Kidney tubule cell (primary cell): Measurements from ENCODE around the gene UBA52.

Source experiments
- DNase-seq: peaks from one replicate; pipeline ENCODE4 v3.0.0-alpha.2; 2018; ENCODE audit warnings: low spot score

Gene UBA52

DNA sequence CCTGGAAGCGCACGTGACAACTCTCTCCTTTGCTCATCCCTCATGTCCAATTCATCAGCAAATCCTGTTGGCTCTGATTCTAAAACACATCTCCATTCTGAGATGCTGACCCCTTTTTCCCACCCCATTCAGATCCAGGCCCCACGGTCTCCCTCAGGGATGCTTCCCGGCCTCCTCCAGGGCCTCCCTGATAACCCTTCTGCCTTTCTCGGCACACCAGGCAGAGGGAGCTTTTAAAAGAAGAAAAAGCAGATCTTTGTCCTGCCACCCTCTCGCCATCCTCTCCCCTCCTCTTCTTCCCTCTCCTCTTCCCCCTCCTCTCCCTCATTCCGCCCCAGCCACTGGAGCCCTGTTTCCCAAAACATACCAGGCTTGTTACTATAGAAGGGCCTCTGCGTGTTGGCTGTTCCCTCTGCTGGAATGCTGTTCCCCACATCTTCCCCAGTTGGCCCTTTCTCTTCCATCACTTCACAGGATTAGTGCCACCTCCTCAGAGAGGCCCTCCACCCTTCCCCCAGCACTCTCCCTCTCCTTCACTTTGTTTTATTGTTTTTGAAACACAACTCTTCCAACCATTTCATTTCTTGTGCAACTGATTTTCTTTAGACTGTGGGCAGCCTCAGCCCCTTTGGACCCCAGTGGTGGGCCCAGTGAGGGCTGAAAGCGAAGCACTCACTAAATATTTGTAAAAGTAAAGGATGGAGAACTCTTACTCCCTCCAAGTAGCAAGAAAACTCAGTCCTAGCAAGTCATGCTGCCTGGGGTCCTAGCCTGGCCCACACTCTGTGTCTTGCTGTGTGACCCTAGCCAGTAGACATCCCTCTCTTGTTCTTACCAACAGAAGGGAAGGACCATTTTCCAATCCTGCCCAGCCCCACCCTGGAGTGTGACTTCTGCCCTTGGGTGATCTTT is 37.4 kb downstream of the UBA52 start:
- DNase-seq = no peak

DNA sequence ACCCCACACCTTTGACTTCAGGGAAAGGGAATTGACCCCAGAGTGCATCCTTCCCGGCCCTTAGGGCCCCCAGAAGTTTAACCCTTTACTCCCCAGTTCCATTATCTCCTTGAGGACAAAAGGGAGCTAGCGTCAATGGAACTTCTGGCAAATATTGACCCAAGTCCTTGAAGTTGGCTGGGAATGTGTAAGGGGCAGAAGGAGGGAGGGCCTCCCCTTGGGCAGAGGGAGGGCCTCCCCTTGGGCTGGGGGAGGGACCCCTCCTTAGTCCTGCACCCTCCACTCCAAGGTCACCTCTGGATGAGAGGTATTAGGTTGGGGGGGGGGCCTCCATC is 38.0 kb downstream of the UBA52 start:
- DNase-seq = no peak

DNA sequence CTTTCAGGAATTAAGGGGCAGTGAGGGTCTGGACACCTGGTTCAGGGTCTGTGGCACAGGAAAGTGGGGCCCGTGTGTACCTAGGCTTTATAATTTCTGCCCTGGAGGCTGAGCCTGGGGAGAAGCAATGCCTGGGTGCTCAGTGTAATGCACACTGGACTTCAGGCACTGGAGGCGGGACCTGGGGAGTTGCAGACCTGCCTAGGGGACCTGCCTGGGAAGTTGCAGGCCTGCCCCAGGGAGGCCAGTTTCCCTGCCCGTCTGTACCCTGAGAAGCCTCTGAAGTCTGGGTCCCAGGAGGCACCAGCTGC is 38.5 kb downstream of the UBA52 start:
- DNase-seq = no peak

DNA sequence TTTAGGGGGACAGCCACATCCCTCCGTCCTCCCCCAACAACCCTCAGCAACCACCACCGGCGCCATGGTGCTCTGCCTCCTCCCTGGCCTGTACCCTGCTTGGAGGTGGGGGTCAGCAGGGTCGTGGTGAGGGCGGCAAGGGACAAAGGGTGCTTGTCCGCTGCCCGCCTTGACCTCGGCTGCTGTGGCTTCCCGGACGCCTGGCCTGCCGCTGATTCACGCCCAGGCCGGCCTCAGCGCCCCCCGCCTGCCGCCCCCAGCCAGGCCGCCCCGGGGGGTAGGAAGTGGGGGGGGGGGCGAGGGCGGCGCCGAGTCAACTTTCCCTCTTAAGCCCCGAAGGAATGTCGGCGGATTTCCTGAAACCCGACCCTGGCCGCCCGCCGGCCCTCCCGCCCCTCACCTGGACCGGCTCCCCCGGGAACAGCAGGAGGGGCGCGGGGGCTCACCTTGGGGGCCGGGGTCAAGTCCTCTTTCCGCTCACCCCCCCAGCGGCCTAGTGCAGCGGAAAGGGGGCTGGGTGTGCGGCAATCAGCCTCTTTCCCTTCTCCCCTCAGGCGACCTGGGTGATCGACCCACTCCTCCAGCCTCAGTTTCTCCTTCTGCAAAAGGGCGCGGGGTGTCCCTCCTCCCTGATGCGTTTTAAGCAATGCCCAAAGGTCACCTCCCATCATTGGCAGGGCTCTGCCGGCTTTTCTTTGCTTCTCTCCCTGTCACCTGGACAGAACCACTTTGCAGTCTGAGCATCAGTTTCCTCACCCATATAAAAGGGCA is 39.1 kb downstream of the UBA52 start:
- DNase-seq = no peak

DNA sequence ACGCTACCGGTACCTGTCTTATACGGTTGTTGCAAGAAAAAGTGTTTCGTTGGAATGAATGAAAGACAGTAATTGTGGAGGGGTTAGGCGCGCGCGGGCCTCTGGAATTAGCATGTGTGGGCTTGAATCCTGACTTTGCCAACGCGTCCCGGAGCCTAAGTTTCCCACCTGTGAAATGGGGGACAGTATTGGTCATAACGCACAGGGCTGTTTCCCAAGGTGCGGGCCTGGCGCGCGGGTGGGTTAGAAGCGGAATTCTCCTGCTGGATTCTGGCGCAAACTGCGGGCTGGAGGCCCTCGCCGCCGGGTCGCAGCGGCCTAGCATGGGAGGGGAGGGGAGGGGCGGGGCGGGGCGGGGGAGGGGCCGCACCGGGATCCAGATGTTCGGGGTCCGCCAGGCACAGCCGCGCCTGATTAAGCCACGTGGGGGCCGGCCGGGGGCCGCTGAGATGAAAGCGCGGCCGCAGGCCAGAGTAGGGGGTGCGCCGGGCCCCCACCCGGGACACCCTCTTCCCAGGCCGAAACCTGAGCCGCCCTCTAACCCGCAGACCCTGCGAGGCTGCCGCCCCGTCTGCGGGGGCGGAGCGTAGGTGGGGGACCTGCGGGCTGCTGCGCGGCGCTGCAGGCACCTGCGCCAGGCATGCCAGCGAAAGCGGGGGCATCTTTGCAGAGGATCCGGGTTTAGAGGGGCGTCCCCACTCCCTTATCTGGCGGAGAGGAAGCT is 39.8 kb downstream of the UBA52 start:
- DNase-seq = no peak

DNA sequence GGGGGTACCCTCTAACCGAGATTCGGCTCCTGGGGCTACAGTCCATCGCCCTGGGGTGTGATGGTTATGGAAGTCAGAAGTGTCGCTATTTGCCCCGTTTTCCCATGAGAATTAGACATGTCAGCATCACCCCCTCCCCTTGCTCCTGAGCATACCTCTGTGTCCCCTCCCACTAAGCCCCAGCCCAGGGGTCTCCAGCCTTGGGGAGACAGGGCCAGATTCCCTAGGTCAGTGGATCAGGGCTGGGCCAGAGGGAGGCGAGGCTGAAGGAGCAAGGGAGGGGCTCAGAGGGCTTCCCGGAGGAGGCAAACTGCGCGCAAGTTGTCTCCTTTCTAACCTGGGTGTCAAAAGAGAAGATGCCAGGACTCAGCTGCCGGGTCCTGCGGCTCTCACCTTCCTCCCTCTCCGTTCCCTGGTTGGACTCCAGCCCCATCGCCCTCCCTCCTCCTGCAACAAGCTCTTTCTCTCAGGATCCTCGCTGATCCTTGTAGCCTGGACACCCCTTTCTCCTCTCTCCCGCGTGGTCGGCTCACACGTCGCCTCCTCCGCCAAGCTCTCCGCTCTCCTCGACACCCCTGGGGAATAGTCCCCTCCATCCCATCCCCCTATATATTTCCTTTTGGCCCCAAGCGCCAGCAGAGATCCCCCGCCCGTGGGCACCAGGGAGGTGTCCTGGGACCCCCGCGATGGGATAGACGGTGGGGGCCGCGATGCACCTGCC is 40.6 kb downstream of the UBA52 start:
- no peak for DNase-seq

DNA sequence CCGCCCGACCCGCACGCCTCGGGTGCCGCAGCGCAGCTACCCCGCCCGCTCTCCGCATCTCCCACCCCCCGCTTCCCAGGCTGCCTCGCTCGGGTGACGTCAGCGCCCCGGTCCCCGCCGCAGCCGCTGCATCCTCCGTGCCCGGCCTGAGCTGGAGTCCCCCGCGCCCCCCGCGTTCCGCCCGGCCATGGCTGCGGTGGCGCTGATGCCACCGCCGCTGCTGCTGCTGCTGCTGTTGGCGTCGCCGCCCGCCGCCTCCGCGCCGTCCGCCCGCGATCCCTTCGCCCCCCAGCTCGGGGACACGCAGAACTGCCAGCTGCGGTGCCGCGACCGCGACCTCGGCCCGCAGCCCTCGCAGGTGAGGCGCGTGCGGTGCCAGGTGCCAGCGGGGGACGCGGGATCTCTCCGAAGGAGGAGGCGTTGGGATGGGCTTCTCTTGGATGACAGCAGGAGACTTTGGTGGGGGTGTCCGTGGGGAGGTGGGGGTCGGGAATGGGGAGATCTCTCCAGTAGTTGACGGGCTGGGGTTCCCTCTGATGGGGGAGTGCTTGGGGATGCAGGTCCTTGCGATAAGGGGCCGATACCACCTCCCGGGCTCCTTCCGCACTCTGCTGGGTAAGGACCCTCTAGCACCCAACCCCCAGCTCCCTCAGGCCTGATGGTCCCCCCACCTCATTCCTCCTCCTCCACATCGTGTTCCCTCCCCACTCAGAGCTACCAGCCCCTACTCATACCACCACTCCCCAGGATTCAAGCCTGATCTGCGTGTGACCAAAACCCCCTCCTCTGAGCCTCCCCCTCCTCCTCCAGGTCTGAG is 41.3 kb downstream of the UBA52 start, which contains the start of gene TMEM59L:
TSS of gene TMEM59L (plus strand) at position 99 of the 817 bp plus-strand sequence. CDS start at position 188, 89 bp downstream.
- no peak for DNase-seq

DNA sequence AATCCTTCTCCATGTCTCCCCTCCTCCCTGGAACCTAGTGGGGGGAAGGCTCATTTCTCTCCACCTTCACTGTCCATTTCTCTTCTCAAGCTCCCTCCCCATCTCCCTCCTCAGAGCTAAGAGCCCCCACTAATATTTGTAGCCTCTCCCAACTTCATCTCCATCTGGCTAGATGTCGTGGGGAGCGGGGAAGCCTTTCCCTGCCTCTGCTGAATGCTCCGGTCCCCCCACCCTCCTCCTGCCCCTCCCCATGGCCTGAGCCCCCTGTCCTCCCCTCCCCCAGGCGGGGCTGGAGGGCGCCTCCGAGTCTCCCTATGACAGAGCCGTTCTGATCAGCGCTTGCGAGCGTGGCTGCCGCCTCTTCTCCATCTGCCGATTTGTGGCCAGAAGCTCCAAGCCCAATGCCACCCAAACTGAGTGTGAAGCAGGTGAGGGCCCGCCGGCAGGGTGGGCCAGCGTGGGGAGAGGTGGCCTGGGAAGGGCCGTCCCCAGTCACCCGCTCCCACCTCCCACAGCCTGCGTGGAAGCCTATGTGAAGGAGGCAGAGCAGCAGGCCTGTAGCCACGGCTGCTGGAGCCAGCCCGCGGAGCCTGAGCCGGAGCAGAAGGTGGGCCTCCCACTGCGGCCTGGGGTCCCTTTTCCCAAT is 42.1 kb downstream of the UBA52 start:
- DNase-seq = no peak

DNA sequence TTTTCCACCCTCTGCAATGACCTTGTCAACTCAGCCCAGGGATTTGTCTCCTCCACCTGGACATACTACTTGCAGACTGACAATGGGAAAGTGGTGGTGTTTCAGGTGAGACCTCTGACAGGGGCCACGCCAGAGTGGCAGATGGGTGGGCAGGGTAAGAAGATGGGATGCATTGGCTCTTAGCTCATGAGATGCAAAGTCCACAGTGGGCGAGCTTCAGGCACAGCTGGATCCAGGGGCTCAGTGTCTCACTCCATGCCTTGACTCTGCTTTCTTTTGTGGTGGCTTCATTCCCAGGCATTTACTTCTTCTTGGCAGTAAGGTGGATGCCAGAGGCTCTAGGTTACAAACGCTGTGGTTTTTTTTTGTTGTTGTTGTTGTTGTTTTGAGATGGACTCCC is 44.4 kb downstream of the UBA52 start:
- DNase-seq = no peak

DNA sequence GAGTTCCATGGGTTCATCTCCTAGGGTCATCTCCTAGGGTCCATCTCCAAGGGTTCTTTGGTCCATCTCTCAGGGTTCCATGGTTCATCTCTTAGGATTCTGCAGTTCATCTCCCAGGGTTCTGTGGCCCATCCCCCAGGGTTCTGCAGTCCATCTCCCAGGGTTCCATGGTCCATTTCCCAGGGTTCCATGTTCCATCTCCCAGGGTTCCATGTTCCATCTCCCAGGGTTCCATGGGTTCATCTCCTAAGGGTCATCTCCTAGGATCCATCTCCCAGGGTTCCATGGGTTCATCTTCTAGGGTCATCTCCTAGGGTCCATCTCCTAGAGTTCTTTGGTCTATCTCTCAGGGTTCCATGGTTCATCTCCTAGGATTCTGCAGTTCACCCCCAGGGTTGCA is 45.9 kb downstream of the UBA52 start:
- no peak for DNase-seq

DNA sequence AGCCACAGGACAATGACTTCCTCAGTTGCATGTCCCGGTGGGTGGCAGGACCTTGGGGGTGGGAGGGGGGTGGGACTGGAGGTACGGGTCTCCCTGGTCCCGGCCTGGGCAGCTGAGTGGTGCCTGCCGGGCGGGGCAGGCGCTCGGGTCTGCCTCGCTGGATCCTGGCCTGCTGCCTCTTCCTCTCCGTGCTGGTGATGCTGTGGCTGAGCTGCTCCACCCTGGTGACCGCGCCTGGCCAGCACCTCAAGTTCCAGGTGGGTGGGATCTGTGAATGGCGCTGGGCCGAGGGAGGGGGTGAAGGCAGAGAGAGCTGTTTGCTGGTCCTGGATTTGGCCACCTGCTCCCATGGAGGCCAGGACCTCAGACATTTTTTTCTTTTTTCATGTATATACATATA is 46.6 kb downstream of the UBA52 start:
- DNase-seq = no peak

DNA sequence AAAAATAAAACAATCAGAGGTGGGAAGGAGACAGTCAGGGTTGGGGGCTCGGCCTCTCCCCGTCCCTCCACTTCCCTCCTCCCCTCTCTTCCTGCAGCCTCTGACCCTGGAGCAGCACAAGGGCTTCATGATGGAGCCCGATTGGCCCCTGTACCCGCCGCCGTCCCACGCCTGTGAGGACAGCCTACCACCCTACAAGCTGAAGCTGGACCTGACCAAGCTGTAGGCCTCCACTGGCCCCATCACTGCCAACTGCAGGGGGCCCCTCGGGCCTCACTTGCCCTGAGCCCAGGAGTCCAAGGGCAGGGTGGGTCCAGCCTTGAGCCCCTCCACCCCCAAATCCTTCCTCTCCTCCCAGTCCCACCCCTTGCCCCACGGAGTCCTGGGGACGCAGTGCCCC is 48.7 kb downstream of the UBA52 start:
- no peak for DNase-seq

DNA sequence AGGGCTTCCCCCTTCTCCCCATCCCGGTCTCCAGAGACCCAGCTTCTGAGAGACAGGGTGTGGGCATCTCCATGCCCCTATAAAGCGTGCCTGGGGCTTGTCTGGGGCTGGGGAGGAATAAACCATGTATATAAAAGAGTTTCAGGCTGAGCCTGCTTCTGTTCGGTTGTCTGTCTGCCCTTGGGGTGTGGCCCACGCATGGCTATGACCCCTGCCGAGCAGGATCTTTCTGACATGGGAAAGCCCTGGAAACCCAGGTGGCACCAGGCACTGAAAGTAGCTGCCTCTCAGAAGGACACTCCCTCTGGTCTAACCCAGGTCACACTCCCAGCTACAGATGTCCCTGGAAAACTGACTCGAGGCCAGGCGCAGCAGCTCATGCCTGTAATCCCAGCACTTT is 49.2 kb downstream of the UBA52 start:
- DNase-seq = no peak

DNA sequence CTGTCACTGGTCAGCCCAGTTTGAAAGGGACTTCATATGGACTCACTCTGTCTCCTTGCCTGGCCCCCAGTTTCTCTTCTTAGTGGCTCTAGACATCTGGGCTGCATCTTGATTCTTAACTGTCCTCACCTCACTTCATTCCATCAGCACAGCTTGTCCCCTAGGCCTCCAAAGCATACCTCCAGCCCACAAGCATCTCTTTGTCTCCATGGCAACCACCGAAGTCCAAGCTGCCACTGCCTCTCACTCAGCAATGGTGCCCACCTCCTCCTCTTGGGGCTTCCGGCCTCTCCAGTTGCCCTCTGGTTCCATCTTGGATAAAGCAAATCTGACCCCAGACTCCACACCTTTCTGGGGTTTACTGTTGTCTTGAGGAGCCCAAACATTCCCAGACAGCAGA is 55.2 kb downstream of the UBA52 start:
- DNase-seq = no peak
